ENCODE data around the gene CD9.

DNA sequence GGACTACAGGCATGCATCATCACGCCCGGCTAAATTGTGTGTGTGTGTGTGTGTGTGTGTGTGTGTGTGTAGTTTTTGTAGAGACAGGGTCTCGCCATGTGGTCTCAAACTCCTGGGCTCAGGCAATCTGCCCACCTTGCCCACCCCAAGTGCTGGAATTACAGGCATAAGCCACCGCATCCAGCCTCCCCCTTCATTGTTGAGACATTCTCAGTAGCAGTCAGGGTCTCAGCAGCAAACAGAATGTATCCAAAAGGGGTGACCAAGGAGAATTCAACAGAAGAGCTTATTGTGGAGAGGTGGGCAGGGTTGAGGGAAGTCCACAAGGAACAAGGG is 73.0 kb downstream of the CD9 start:
- TF ChIP-seq POLR2A (IDR thresholded peaks at IDR 0.05; ENCODE audit: low read length) (no peak), GATA1 (IDR thresholded peaks at IDR 0.05; ENCODE audit: low read depth, low read length) (no peak)

Measured in erythroblast (primary cell).